Choroid plexus epithelial cell (primary cell): Measurements from ENCODE around the gene CD164.

Source experiments
- DNase-seq: peaks from one replicate; pipeline ENCODE4 v3.0.0-alpha.2; 2010; ENCODE audit warnings: low read depth
- H3K4me3 ChIP-seq: 2 replicates; pipeline ENCODE4 v1.5.1; 2011; ENCODE audit warnings: low read depth, mild to moderate bottlenecking, control low read depth, low read length, moderate library complexity
- TF ChIP-seq, protein P1 (sequence below): conservative IDR thresholded peaks from 2 replicates; pipeline ENCODE4 v1.5.1; 2011; ENCODE audit warnings: low read depth, mild to moderate bottlenecking, control low read depth, inconsistent platforms, low read length, moderate library complexity

Gene CD164

DNA sequence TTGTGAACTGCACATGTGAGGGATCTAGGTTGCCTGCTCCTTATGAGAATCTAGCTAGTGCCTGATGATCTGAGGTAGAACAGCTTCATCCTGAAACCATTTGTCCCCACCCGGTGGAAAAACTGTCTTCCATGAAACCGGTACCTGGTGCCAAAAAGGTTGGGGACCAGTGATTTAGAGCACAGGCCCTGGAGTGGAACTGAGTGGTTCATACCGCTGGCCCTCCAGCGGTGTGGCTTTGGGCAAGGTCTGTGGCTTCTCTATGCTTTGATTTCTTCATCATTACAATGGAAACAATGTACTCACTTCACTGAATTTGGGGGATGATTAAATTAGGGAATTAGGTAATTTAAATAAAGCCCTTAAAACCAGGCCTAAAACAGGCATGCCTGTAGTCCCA is 36.3 kb downstream of the CD164 start:
- DNase-seq = no peak
- H3K4me3 ChIP-seq = no peak overlapping the region
- TF ChIP-seq, protein P1, sequence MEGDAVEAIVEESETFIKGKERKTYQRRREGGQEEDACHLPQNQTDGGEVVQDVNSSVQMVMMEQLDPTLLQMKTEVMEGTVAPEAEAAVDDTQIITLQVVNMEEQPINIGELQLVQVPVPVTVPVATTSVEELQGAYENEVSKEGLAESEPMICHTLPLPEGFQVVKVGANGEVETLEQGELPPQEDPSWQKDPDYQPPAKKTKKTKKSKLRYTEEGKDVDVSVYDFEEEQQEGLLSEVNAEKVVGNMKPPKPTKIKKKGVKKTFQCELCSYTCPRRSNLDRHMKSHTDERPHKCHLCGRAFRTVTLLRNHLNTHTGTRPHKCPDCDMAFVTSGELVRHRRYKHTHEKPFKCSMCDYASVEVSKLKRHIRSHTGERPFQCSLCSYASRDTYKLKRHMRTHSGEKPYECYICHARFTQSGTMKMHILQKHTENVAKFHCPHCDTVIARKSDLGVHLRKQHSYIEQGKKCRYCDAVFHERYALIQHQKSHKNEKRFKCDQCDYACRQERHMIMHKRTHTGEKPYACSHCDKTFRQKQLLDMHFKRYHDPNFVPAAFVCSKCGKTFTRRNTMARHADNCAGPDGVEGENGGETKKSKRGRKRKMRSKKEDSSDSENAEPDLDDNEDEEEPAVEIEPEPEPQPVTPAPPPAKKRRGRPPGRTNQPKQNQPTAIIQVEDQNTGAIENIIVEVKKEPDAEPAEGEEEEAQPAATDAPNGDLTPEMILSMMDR = no peak

DNA sequence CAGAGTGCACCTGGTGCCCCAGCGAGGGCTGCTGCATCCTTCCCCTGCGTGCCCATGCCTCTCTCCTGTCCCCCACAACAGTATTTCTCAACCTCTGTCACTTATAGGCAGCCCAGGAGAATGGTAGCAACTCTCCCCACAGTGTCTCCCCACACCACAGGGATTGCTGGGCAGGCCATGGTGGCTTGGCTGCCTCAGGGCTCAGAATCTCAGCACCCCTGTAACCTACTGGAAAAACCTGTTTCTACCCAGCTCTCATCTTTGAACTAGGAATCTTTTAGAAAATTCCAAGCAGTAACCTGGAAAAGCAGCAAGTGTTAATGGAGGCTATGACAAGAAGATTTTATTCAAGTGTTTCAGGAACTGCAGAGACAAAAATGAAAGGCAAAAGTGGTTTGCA is 38.0 kb downstream of the CD164 start:
- no peak overlapping the region for H3K4me3 ChIP-seq
- no peak for DNase-seq
- TF ChIP-seq, protein P1 = no peak

DNA sequence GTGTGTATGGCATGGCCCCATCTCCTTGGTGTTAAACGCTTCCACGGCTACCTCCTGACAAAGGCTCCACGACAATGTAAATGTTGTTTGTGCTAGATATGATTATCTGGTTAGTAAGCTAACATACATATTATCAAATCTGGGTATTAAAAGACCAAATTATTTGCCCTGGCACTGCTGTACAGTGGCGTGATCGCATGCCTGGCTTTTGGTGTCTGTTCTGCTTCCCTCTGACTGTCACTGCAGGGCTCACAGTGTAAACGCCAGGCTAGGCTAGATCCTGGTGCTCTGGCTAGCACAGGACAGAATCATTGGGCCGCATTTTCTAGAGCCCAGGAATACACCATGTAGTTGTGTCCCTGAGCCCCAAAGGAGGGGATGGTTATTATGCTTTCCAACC is 38.7 kb downstream of the CD164 start:
- DNase-seq = no peak
- TF ChIP-seq, protein P1 = no peak
- no peak overlapping the region for H3K4me3 ChIP-seq

DNA sequence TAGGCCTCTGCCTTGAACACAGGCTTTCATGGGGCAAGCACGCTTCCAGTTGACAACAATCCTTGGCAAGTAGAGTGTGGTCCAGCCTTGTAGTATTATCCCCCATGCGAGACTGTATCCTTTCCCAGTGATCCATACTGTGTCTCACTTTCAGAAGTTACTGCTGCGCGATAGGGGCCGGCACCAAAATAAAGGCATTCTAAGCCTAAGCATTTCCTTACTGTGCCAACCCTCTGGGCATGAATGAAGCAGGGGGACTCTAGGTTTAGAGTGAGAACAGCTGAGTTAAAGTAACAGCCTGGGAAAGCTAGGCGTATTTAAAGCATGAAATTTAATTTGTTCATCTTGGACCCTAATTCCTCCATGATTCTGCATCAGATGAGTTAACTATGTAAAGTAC is 39.4 kb downstream of the CD164 start:
- DNase-seq = no peak

DNA sequence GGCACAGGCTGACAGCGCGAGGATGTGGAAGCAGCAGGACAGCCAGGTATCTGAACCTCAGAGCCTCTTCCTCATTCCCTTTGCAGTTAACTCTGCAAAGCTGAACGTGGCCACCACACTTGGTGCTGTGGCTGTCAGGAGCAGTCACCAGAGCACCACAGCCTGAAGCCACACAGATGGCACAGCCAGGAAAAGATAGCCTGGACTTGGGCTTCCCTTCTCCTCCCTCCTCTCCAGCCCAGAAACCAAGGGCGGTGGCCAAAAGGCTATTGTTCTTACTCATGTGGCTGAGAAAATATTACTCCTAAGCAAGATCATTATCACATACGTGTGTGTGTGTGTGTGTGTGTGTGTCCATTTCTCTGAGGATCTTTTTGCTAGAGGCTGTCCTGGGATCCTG is 39.8 kb downstream of the CD164 start:
- H3K4me3 ChIP-seq = no peak overlapping the region
- DNase-seq = no peak
- TF ChIP-seq, protein P1 = no peak

More for the DNA sequence above, 39.4 kb downstream of the CD164 start:
- TF ChIP-seq, protein P1 = no peak
- no peak overlapping the region for H3K4me3 ChIP-seq

DNA sequence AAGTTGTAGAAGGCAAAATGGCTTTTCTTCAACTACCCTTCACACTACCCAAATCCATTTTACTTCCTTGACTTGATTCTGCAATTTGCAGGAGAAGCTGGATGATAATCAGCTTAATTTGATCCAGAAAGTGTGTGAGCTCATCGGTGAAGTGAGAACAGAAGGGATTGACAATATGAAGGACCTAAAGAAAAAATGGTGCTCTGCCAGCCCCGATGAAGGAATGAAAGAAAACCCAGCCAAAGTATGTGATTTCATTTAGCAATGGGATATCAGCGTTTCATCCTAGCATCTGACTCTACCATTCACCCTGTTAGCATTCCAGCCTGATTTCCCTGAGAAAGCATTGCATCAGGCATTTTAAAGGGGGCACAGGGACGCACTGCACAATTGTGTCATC is 41.5 kb downstream of the CD164 start:
- TF ChIP-seq, protein P1 = no peak
- H3K4me3 ChIP-seq = no peak overlapping the region
- no peak for DNase-seq

DNA sequence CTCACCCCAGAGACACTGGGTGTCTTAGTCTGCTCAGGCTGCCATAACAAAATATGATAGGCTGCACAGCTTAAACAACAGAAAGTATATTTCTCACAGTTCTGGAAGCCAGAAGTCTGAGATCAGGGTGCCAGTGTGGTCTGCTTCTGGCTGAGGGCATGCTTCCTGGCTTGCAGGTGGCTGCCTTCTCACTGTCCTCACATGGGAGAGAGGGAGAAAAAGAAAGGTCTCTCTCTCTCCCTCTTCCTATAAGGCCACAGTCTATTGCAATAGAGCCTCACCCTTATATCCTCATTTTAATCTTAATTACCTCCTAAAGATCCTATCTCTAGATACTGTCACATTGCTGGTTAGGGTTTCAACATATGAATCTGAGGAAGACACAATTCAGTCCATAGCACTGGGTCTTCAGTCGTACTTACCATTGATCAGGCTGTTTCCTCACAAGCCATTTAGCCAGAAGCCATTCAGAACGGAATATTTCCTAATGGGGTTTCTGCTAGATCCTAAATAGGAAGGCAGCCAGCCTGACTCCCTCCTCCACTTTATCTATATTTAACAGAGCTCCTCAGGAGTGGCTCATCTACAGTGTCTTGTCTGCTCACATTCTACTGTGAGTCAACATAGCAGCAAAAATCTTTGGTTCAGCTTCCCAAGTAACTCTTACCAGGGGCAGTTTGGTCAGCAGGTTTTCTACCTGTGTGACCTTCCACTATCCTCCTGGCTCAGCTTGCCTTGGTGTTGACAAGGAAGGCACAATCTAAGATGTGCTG is 42.2 kb downstream of the CD164 start:
- no peak for DNase-seq
- TF ChIP-seq, protein P1 = no peak
- H3K4me3 ChIP-seq = no peak overlapping the region
